ENCODE measurements around the gene CNTD1.

Gene CNTD1

DNA sequence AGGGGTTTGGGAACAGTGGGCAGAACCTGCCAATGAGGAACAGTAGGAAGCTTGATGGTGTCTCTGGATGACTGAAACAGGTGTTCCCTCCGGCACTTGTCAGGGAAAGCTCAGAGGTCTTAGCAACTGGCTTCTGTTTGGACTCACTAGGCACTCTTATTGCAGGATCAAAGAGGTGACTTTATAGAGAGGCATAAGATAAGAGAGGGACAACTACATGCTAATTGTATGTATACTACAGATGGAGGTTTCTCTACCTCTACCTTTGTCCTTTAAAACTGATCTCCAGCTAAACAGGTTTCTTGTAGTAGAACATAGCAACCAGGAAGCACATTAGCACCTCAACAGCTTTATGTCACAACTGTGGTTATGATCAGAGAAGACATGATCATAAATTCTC is 7.6 kb downstream of the CNTD1 start:
- DNase-seq (ENCODE audit: low spot score) = no peak

DNA sequence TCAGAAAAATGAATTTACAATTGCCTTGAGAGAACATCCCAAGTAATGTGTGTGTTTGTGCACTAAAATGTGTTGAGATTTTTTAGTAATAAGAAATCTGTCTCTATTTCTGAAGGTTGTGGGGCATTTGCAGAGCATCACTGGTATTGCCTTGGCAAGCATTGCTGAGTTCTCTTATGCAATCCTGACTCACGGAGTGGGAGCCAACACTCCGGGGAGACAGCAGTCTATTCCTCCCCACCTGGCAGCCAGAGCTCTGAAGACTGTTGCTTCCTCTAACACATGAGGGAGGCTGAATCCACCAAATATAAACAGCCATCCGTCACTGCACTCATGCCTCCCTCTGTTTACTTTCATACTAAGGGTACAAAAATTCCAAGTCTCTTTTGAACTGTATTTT is 10.6 kb downstream of the CNTD1 start:
- DNase-seq (ENCODE audit: low spot score) = peak; percentile 53

GRCh38 chr17:42814633-42815399 is 16.2 kb downstream of the CNTD1 start:
- no peak for DNase-seq (ENCODE audit: low spot score)

DNA sequence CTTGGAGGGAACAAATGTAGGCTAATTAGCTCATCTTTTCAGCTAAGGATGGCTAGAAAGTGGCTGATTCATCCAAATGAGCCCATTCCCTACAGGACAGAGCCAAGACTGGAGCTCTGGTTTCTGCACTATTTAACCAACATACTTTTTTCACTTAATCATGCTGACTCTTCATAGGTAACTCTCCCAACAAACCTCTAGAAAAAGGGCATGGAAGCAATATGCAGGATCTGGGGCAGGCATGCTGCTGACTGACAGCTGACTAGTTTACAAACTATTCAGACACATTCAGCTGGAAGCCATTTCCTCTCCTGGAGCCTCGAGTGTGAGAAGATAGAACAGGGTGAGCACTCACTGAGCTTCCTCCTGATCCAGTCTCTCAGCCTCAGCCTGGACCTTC is 19.2 kb downstream of the CNTD1 start:
- no peak for DNase-seq (ENCODE audit: low spot score)

DNA sequence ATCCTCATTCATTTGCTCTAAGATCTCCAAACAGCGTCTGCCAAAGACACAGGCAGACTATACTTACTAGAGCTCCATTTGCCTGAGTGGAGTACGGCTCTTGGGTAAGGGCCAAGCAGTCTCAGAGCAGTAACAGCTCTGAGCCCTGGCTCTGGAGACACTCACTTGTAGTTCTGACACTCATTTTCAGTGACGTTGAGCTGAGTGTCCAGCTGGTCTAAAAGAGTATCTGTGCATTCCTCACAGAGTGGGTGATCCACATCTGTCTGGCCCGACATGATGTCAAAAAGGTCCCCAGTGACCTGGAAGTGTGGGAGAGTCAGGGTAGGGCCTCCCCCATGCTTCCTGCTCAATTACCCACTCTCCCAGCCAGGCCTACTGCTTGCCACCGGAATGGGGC is 19.7 kb downstream of the CNTD1 start:
- no peak for DNase-seq (ENCODE audit: low spot score)

- DNase-seq (ENCODE audit: low spot score) = no peak
These were observed 21.4 kb downstream of the CNTD1 start for GRCh38 chr17:42819939-42820535.

DNA sequence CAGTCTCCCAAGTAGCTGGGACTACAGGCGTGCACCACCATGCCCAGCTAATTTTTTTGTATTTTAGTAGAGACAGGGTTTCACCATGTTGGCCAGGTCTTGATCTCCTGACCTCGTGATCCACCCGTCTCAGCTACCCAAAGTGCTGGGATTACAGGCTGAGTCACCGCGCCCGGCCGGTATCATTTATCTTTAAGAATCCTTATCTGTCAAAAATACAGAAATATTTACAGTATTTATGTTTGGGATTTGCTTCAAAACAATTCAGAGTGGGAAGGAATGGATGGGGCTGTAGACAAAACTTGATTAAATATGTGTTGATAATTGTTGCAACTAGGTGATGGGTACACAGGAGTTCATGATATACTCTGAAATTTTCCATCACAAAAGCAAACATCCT is 22.5 kb downstream of the CNTD1 start:
- no peak for DNase-seq (ENCODE audit: low spot score)

GRCh38 chr17:42827472-42827871 is 28.8 kb downstream of the CNTD1 start:
- no peak for DNase-seq (ENCODE audit: low spot score)

DNA sequence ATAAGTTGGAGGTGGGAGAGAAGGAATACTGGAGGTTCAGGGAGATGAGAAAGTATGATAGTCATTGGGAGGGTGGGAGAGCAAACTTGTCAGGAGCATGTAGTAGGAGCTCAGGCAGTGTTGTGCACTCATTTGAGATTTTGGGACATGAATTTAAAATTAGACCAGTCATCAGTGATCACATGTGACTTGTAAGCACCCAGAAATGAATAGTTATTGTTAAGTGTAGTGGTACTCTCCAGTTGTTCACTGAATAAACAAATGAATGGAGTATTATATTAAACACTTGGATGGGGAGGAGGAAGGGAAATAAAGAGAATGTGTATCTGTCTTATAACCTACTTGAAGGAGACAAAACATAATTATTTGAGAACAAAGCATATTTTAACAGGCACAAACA is 32.3 kb downstream of the CNTD1 start:
- DNase-seq (ENCODE audit: low spot score) = no peak

- DNase-seq (ENCODE audit: low spot score) = no peak
These were observed 33.7 kb downstream of the CNTD1 start for GRCh38 chr17:42832213-42832933.

- DNase-seq (ENCODE audit: low spot score) = peak; percentile 88
These were observed 34.5 kb downstream of the CNTD1 start, which contains the start of gene PSME3 for GRCh38 chr17:42832934-42833766. TSS of gene PSME3 (plus strand) at chr17:42833397. CDS start at chr17:42833632, 235 bp downstream.

- DNase-seq (ENCODE audit: low spot score) = no peak
These were observed 35.2 kb downstream of the CNTD1 start for GRCh38 chr17:42833767-42834422.

DNA sequence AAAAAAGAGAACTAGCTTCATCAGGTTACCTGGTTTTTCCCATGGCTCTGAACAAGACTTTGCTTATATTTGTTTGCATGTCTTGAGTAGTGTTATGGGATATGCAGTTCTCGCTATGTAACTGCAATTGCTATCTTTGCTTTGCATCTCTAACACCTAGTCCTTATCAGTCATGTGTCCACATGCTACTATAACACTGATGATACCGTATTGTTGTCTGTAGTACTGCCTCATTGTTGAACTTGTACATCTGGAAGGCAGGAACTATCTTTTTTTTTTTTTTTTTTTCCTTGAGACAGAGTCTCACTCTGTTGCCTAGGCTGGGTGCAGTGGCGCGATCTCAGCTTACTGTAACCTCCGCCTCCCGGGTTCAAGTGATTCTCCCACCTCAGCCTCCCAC is 37.1 kb downstream of the CNTD1 start:
- DNase-seq (ENCODE audit: low spot score) = no peak

- no peak for DNase-seq (ENCODE audit: low spot score)
These were observed 43.5 kb downstream of the CNTD1 start for GRCh38 chr17:42841975-42842685.

- DNase-seq (ENCODE audit: low spot score) = peak; percentile 38
These were observed 44.8 kb downstream of the CNTD1 start for GRCh38 chr17:42843358-42843934.

- no peak for DNase-seq (ENCODE audit: low spot score)
These were observed 45.6 kb downstream of the CNTD1 start, which contains the start of gene AOC2 for GRCh38 chr17:42844271-42844670. TSS of gene AOC2 (plus strand) at chr17:42844580. CDS start at chr17:42844627, 47 bp downstream.

DNA sequence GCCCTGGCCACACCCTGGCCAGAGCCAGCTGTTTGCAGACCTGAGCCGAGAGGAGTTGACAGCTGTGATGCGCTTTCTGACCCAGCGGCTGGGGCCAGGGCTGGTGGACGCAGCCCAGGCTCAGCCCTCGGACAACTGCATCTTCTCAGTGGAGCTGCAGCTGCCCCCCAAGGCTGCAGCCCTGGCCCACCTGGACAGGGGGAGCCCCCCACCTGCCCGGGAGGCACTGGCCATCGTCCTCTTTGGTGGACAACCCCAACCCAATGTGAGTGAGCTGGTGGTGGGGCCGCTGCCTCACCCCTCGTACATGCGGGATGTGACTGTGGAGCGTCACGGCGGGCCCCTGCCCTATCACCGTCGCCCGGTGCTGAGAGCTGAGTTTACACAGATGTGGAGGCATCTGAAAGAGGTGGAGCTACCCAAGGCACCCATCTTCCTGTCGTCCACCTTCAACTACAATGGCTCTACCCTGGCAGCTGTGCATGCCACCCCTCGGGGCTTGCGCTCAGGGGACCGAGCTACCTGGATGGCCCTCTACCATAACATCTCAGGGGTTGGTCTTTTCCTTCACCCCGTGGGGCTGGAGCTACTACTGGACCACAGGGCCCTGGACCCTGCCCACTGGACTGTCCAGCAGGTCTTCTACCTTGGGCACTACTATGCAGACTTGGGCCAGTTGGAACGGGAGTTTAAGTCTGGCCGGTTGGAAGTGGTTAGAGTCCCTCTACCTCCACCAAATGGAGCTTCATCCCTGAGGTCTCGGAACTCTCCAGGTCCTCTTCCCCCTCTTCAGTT is 46.3 kb downstream of the CNTD1 start:
- DNase-seq (ENCODE audit: low spot score) = no peak

DNA sequence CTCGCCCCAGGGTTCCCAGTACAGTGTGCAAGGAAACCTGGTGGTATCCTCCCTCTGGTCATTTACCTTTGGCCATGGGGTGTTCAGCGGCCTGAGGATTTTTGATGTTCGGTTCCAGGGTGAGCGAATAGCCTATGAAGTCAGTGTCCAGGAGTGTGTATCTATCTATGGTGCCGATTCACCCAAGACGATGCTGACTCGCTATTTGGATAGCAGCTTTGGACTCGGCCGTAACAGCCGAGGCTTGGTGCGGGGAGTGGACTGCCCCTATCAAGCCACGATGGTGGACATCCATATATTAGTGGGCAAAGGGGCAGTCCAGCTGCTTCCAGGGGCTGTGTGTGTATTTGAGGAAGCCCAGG is 46.9 kb downstream of the CNTD1 start:
- DNase-seq (ENCODE audit: low spot score) = no peak

GRCh38 chr17:42845918-42846593 is 47.4 kb downstream of the CNTD1 start:
- no peak for DNase-seq (ENCODE audit: low spot score)
